Measurements from ENCODE around the gene DHX36. TPM values are rescaled to one million over a fixed set of nuclear protein-coding genes. Genes with fewer than 3 reads are reported as not detected.
A peak's percentile ranks its signal among the peaks of the same experiment; 100 is the strongest.

DHX36 gene
- total RNA-seq, 1 experiment from 2014 or later: 40.2 TPM

DNA sequence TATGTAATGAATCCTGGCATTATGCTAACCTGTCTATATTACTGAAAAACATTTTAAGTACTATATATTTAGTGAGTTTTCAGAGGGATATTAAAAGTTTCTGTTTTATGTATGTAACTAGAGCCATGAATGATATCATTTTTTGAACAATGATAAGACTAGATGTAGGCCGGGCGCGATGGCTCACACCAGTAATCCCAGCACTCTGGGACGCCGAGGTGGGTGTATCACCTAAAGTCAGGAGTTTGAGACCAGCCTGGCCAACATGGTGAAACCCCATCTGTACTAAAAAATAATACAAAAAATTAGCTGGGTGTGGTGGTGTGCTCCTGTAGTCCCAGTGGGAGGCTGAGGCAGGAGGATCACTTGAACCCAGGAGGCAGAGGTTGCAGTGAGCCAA lies 34.1 kb downstream of the DHX36 start:
- DNase-seq (ENCODE audit: low read depth): no peak

GRCh38 chr3:154285221-154285620 lies 39.1 kb downstream of the DHX36 start:
- DNase-seq (ENCODE audit: low read depth): no peak

GRCh38 chr3:154280161-154280560 lies 44.1 kb downstream of the DHX36 start:
- no peak for DNase-seq (ENCODE audit: low read depth)

DNA sequence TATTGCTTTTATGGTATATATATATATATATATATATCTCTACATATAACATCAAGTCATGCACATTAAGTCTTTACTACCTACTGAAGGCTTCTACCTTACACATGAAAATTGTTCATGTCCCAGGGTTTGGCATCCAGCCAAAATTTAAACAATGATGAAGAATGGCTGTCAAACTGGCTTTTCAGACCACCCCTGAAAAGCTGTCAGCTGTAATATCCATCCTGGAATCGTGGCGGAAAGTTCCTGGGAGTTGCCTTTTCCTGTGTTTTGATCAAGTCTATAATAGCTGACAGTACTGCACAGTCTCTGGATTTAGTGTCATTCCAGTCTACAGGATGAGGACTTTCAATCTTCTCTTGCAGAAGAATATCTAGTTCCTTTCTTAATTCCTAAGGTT lies 48.3 kb downstream of the DHX36 start:
- DNase-seq (ENCODE audit: low read depth): no peak

GRCh38 chr3:154275292-154275691 lies 49.0 kb downstream of the DHX36 start:
- DNase-seq (ENCODE audit: low read depth): no peak

DNA sequence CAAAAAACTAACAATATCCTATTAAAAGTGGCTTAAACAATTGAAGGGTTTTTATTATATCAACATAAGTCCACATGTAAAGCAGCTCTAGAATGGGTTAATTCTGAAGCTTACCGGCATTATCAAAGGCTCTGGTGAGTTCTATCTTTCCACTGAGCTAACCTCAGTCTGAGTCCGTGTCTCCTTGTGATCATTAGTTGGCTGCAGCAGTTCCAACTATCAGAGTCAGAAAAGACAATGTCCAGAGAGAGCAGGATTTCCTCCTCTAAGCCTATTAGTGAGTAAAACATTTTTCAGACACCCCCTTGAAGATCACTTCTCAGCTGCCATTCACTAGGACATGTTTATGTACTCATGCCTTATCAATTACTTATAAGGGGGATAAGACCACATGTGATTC lies 49.9 kb downstream of the DHX36 start:
- DNase-seq (ENCODE audit: low read depth): no peak

DNA sequence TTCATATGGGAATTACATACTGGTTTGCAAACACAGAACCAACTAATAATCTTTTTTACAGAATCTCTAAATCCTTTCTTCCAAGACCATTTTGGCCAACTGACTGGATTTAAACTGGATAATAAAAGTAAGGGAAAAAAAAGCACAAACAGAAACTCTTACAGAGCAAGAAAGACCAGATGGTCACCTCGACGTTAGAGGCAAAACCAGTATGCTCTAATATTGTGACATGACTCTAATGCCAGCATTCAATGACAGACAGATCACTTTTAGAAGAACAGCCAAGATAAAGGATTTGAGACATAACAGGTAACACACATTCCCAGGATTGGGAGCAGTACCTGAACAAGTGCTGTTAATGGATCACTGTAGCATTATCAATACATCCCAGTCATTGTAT lies 50.9 kb downstream of the DHX36 start:
- DNase-seq (ENCODE audit: low read depth): no peak

- DNase-seq (ENCODE audit: low read depth): no peak
Observed at GRCh38 chr3:154254527-154254926, 69.8 kb downstream of the DHX36 start.

DNA sequence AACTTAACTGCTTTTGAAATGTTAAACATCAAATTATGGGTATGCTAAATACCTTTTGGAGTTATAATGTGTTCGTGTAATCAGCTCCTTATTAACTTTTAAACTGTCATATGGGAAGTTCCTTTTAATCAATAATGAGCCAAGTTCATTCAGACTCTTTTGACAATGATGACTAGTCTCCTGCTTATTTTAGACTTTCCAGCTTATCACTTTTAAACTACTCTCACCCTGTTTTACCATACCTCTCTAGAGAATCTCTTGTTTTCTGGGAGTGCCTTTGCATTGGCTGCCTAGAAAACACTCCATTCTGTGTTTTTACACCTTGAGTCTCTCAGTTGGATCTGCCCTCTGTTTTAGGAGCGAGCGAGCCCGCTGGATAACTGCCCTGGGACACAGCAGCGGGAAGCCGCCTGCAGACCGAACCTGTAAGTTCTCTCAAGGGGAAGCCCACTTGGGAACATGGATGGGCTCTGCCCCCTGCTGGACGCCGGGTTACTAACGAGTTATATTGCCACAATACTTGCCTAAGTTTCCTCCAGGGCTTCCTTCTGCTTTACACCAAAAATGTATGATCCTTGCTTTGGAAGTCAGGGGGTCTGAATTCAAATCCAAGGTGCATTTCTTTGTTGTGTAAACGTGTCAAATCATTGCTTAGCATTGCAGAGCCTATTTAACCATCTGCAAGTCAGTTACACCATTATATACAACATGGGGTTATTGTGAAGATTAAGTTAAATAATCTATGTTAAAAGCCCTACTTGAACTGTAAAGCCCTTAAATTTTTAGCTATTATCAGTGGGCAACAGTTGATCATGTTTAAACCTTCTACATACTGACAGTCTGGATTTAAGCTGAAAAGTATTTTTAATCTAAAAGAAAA lies 71.3 kb downstream of the DHX36 start:
- peak; percentile 86 for DNase-seq (ENCODE audit: low read depth)

- DNase-seq (ENCODE audit: low read depth): no peak
Observed at GRCh38 chr3:154251610-154252009, 72.7 kb downstream of the DHX36 start.

DNA sequence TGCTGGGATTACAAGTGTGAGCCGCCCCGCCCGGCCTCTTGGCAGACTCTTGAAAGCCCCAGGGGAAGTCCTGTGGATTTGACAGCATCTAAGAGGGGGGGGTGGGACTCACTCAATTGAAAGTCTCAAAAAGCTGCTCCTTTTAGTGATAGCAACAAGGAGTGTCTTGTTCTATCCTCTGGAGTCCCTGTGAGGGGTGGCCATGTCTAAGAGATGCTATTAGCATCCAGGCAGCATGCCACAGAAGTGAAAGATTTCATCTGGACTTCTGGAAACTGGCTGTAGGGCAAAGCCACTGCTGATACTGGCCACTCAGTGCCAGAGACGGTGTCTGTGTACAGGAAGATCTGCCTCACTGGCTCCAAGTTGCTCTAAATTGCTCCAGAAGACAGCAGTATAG lies 74.0 kb downstream of the DHX36 start:
- DNase-seq (ENCODE audit: low read depth): no peak

GRCh38 chr3:154247806-154248415 lies 76.4 kb downstream of the DHX36 start:
- DNase-seq (ENCODE audit: low read depth): no peak

- peak; percentile 53 for DNase-seq (ENCODE audit: low read depth)
Observed at GRCh38 chr3:154244644-154245043, 79.6 kb downstream of the DHX36 start.

GRCh38 chr3:154243353-154243752 lies 80.9 kb downstream of the DHX36 start:
- DNase-seq (ENCODE audit: low read depth): peak; percentile 50

DNA sequence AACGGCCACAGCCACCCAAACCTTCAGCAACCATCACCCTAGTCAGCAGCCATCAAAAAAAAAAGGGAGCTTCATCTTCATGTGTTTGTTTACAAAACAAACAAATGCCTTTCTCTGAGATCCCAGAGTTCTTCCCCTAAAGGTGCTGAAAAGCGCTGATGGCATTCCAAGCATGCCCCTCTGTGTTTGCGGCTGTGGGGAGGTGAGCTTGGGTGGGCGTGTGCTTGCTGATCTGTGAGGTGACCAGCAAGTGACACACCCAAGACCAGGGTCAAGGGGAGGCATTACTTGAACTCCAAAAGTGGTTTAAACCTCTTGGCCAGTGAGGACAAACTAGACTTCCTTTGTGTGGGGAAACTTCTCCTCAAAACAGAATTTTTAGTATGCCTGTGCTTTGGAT lies 81.5 kb downstream of the DHX36 start:
- no peak for DNase-seq (ENCODE audit: low read depth)

DNA sequence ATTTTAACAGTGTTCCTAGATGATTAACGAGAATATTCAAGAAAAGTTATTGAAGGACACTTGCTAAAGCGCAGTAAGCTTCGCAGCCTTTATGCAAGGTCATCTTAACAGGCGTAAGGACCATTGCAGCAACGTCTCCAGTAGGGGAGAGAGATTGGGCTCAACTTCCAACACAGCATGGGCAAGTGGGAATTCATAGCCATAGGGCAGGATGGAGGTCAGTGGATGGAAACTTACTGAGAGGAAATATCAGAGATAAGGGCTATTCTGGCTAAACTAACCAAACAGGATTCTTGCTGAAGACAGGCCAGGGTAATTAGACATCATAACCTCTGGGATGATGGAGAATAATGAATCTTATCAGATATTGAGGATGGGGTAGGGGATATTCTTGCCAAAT lies 82.8 kb downstream of the DHX36 start:
- DNase-seq (ENCODE audit: low read depth): no peak

GRCh38 chr3:154240235-154240634 lies 84.1 kb downstream of the DHX36 start:
- DNase-seq (ENCODE audit: low read depth): no peak

- DNase-seq (ENCODE audit: low read depth): no peak
Observed at GRCh38 chr3:154236331-154236730, 88.0 kb downstream of the DHX36 start.

DNA sequence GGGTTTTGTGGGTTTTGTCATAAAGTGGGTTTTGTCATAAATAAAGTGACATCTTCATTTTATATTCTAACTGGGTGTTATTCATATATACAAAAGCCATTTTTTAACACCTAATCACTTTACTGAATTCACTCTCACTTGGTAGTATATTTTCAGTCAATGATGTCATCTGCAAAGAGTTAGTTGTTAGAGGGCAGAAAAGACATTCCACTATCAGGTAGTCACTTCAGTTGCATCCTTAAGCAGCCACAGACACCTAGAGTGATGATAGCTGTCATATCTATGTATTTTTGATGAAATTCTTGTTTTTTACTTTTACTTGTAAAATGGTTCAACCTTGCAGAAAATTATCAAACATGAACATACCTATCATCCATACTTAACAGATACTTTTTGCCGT lies 89.0 kb downstream of the DHX36 start:
- DNase-seq (ENCODE audit: low read depth): peak; percentile 31

- no peak for DNase-seq (ENCODE audit: low read depth)
Observed at GRCh38 chr3:154229217-154229590, 95.1 kb downstream of the DHX36 start.

DNA sequence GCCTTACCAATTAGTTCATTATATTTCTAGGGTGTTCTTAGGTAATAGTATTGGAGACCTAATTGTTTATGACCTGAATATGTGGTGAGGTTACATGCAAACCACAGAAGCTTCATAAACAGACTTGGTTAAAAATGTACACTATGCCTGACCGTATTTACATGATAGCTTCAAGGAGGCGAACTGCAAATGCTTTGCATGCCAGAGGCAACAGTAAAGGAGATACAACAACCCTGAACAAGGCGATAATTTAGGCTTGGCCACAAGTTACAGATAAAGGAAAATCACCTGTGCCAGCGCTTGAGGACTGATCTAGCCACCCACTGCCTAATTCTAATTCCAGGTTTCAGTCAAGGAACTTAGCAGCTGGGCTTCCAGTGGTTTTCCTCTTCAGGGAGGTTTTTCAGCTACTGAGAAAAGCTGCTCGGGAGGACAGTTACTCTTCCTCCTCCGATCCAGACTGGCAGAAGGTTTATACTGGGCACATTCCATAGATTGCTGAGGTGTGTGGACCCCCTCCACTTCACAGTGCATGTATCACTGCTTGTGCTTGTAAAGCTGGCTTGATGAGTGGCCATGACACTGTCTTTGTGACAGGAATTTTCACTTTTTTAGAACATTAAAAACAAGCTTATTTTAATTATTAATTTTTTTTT lies 95.6 kb downstream of the DHX36 start:
- DNase-seq (ENCODE audit: low read depth): no peak

DNA sequence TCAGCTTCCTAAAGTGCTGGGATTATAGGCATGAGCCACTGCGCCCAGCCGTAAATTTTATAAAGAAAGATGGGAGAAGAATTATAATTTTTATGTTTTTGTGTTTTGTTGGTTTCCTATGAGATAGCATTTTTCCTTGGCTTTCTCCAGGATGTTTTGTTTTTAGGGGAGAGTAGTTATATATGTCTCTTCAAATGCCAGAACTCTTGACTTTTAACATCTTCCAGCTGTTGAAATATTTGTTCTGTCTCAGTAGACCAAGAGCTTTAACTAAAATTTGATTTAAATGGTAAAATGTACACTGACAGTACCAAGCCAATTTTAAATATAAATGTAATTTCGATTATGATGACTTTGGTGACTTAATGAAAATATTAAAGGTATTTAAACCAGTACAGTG lies 96.8 kb downstream of the DHX36 start:
- DNase-seq (ENCODE audit: low read depth): no peak

DNA sequence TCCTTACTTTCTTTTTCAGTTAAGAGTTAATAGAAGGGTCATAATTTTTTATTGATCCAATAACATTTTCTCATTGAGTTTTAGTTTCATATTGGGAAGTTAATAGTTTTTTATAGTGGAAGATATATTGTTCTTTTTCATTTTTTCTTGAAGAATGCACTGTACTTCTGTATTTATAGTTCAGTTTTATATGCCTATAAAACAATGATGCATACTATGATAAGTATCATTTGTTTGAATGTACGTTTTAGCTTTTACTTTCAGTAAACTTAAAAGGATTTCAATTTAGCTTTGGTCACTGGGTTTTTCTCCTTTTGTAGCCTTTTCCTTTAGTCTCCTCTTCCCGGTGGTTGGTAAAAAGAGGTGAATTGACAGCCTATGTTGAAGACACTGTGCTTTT lies 98.8 kb downstream of the DHX36 start:
- DNase-seq (ENCODE audit: low read depth): no peak
